T-helper 1 cell treated with Interleukin-12 subunit alpha and Interleukin-12 subunit beta and Interleukin-4 antibody, amounts not matched to agents 30 ng/mL and 1 ng/mL, for 36 hours (primary cell): ENCODE data around the gene INPP5A. TPM values are rescaled to one million over a fixed set of nuclear protein-coding genes. Genes with fewer than 3 reads are reported as not detected.
"Not testable (repeated sequence)": the region's sequence is repeated elsewhere in the genome, so short reads cannot be mapped to it uniquely, and the experiment has no call there.

Experiments
- intact Hi-C: fragments of 100-400 bp; cut with micrococcal nuclease; formaldehyde crosslinking; loops from one replicate; pipeline ENCODE4 v1.15.1; 2024
- total RNA-seq: library from RNA; stranded (reverse); gene quantifications from 2 replicates; pipeline ENCODE4 v1.2.3, GENCODE V29; 2022

Gene INPP5A
- total RNA-seq, 1 donor from 2014 or later, result 19.0 TPM

DNA sequence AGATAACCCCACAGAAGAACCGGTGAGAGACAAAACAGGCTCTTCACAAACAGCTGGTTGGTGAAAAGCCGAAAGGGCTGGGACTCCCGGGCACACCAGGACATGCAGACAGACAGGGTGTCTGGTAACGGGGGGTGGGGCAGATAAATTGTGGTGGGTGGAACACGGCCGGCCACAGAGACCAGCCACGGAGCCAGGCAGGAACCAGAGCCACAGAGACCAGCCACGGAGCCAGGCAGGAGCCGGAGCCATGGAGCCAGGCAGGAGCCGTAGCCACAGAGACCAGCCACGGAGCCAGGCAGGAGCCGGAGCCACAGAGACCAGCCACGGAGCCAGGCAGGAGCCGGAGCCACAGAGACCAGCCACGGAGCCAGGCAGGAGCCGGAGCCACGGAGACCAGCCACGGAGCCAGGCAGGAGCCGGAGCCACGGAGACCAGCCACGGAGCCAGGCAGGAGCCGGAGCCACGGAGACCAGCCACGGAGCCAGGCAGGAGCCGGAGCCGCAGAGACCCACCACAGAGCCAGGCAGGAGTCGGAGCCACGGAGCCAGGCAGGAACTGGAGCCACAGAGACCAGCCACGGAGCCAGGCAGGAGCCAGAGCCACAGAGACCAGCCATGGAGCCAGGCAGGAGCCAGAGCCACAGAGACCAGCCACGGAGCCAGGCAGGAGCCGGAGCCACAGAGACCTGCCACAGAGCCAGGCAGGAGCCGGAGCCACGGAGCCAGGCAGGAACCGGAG lies 288.4 kb downstream of the INPP5A start:
- intact Hi-C loops, result not testable (repeated sequence)

DNA sequence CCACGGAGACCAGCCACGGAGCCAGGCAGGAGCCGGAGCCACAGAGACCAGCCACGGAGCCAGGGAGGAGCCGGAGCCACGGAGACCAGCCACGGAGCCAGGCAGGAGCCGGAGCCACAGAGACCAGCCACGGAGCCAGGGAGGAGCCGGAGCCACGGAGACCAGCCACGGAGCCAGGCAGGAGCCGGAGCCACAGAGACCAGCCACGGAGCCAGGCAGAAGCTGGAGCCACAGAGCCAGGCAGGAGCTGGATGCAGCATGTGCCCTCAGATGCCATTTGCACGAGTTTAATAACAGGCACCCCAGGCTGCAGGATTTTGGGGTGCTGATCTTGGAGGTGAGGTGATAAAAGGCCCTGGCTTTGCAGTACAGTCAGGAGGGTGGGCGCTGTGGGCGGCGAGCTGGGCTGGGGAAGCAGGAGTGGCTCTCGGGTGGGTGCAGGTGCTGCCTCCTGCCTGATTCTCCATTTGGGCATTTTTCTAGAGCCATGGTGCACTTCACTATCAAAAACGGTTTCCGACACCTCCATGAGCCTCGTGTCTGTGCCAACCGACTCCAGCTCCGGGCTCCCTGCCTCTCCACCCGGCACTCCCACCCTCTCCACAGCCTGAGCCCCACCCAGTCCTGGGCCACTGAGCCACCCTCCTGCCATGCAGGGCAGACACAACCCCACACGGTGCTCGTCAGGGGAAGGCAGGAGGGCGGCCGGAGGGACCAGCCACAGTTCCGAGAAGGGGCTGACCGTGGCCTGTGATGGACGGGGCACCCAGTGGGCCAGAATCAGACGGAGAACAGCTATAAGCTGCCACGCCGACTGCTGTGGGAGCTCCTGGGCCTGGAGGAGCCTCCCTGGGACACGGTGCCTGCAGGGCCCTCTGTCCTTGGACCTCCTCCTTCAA lies 289.2 kb downstream of the INPP5A start:
- intact Hi-C loops, result no loop called here

GRCh38 chr10:132827423-132827789 lies 289.8 kb downstream of the INPP5A start:
- intact Hi-C loops, result no loop called here

DNA sequence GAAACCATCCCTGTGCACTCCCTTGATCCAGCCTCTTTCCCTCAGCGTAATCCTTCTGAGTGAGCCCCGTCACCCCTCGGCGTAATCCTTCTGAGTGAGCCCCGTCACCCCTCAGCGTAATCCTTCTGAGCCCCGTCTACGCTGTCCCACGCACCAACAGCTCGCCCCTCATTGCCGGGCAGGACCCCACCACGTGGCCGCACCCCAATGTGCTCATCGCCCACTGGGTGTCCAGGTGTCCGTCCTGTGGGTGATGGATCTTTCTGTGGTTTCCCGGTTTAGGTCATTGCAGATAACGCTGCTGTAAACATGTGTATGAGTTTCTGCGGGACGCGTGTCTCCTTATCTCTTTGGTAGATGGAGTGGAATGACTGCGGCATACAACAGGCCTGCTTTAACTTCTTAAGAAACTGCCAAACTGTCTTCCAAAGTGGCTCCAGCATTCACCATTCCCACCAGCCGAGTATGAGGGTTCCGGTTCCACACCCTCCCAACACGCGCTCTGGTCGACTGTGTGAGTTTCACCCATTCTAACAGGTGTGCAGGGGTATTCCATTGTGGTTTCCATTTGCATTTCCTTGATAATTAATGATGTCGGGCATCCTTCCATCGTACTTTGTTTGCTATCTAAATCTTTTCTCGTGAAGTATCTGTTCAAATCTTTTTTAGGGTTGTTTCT lies 290.4 kb downstream of the INPP5A start:
- intact Hi-C loops, result no loop called here

GRCh38 chr10:132828681-132829080 lies 291.1 kb downstream of the INPP5A start:
- intact Hi-C loops, result no loop called here

DNA sequence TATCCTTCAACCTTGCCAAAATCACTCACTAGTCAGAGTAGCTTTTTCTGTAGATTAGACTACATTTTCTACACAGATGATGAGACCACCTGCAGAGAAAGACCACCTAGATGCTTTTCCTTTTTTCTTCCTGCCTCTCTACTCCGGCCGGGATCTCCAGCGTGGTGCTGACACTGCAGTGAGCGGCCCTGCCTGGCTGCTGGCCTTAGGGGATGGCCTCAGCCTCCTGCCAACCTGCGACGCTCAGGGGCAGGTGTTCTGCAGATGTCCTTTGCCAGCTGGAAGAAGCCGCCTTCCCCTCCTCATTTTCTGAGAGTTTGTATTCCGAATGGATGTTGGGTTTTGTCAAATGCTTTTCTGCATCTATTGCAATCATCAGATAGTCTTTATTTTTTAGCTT lies 291.8 kb downstream of the INPP5A start:
- intact Hi-C loops, result no loop called here

GRCh38 chr10:132832186-132832969 lies 294.8 kb downstream of the INPP5A start:
- intact Hi-C loops, result no loop called here

Other genes starting within 250 kb of the INPP5A start
- 8.7 and 9.4 TPM in 2 replicates for gene STK32C, start 229.8 kb upstream of the INPP5A start, total RNA-seq
- gene LRRC27, start 205.6 kb upstream of the INPP5A start, total RNA-seq, result 3.1 and 5.7 TPM in 2 replicates
- 9.4 and 9.8 TPM in 2 replicates for gene PWWP2B, start 140.6 kb upstream of the INPP5A start, total RNA-seq
- gene NKX6-2, start 248.4 kb downstream of the INPP5A start, total RNA-seq, result not detected in 2 replicates